ENCODE data around the gene CYP24A1.

The CYP24A1 gene

GRCh38 chr20:54172856-54173652, 732 bp downstream of the CYP24A1 start:
- DNase-seq: no peak

GRCh38 chr20:54172532-54172855, 1.3 kb downstream of the CYP24A1 start:
- no peak for DNase-seq

GRCh38 chr20:54170963-54171362, 2.8 kb downstream of the CYP24A1 start:
- no peak for DNase-seq

GRCh38 chr20:54170026-54170471, 3.7 kb downstream of the CYP24A1 start:
- no peak for DNase-seq

GRCh38 chr20:54168961-54169862, 4.6 kb downstream of the CYP24A1 start:
- no peak for DNase-seq

GRCh38 chr20:54167909-54168872, 5.6 kb downstream of the CYP24A1 start:
- no peak for DNase-seq

- no peak for DNase-seq
Measured at GRCh38 chr20:54166987-54167662, 6.7 kb downstream of the CYP24A1 start.

- no peak for DNase-seq
Measured at GRCh38 chr20:54165803-54166202, 8.0 kb downstream of the CYP24A1 start.

- no peak for DNase-seq
Measured at GRCh38 chr20:54165014-54165413, 8.8 kb downstream of the CYP24A1 start.

- no peak for DNase-seq
Measured at GRCh38 chr20:54163402-54163801, 10.4 kb downstream of the CYP24A1 start.

GRCh38 chr20:54162378-54163009, 11.3 kb downstream of the CYP24A1 start:
- no peak for DNase-seq

GRCh38 chr20:54161821-54162149, 12.0 kb downstream of the CYP24A1 start:
- no peak for DNase-seq

GRCh38 chr20:54161008-54161820, 12.6 kb downstream of the CYP24A1 start:
- DNase-seq: no peak

GRCh38 chr20:54160065-54161007, 13.4 kb downstream of the CYP24A1 start:
- no peak for DNase-seq

GRCh38 chr20:54158856-54159418, 14.8 kb downstream of the CYP24A1 start:
- DNase-seq: no peak

GRCh38 chr20:54158226-54158625, 15.6 kb downstream of the CYP24A1 start:
- DNase-seq: no peak

- no peak for DNase-seq
Measured at GRCh38 chr20:54156981-54157835, 16.6 kb downstream of the CYP24A1 start.

GRCh38 chr20:54156522-54156921, 17.3 kb downstream of the CYP24A1 start:
- no peak for DNase-seq
